GM12801 (cell line): Measurements from ENCODE around the gene GMNN.

ENCODE experiments used
- TF ChIP-seq, protein P1 (sequence below): IDR thresholded peaks from one replicate; pipeline ENCODE4 v1.5.1; 2011; ENCODE audit warnings: control low read depth; ENCODE audit not compliant: insufficient read length; ENCODE audit errors: extremely low read depth

Gene GMNN

DNA sequence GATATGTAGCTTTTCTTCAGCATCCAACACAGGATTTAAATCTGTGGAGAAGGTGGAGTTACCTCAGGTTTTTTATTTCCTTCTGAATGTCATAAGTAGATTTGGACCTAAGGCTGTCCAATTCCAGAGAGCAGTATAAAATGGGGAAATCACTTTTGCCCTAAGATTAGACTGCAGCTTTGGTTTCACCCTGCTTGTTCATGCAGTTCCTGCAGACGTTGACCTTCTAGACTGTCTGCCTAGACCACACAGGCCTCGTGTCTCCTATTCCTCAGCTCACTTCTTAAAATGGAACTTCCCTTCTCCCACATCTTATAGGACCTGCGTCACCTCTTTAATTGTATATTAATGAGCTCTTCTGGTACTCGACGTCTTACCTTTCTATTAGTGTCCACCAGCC, 29.8 kb upstream of the GMNN start:
- TF ChIP-seq, protein P1, sequence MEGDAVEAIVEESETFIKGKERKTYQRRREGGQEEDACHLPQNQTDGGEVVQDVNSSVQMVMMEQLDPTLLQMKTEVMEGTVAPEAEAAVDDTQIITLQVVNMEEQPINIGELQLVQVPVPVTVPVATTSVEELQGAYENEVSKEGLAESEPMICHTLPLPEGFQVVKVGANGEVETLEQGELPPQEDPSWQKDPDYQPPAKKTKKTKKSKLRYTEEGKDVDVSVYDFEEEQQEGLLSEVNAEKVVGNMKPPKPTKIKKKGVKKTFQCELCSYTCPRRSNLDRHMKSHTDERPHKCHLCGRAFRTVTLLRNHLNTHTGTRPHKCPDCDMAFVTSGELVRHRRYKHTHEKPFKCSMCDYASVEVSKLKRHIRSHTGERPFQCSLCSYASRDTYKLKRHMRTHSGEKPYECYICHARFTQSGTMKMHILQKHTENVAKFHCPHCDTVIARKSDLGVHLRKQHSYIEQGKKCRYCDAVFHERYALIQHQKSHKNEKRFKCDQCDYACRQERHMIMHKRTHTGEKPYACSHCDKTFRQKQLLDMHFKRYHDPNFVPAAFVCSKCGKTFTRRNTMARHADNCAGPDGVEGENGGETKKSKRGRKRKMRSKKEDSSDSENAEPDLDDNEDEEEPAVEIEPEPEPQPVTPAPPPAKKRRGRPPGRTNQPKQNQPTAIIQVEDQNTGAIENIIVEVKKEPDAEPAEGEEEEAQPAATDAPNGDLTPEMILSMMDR: no peak

DNA sequence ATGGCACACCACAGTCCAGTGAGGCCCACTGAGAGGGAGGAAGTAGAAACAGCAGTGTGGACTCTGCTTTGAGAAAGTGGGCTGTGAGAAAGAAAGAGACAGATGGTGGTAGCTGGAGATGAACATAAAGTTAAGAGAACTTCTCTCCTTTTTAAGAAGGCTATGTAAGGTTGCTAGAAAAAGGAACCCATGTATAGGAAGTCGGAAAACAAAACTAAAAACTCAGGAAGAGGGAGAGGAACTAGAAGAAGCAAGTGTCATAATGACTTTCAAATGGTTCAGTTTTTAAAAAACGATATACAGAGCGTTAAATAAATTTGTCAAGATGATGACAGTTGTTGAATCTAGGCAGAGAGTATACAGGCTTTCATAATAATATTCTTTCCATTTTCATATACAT, 25.4 kb upstream of the GMNN start:
- TF ChIP-seq, protein P1: no peak

DNA sequence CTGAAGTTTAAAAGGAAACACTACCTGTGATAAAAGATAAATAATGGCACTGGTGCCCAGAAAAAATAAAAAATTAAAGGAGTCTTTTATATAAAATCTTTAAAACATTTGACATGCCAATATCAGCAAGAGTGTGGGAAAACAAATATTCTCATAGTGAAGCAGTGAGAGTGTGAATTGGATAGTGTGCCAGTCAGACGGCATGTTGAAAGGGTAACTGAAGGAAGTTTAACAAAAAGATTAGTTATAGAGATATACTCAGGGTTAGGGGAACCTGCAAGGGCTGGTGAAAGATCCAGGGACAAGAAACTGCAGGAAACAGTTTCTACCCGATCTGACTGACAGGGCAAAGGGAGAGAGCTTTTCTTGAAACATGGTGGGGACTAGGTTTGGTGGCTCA, 22.2 kb upstream of the GMNN start:
- TF ChIP-seq, protein P1: no peak

DNA sequence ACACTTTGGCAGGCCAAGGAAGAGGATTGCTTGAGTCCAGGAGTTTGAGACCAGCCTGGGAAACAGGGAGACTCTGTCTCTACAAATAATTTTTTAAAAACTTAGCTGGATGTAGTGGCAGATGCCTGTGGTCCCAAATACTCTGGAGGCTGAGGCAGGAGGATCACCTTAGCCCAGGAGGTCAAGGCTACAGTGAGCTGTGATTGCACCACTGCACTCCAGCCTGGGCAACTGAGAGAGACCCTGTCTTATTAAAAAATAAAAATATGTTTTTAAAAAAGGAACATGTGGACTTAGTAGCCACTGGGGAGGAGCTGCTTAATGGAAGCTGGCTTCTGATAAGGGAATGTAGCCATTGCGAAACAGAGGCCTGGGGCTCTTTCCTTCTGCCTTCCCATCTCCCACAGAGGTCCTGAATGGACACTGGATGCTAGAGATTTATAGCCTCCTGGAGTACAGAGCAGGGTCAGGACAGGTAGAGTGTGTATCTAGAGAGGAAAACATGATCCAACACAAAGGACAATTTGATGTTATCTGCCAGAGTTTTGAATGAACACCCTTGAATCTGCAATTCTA, 21.7 kb upstream of the GMNN start:
- TF ChIP-seq, protein P1: no peak

DNA sequence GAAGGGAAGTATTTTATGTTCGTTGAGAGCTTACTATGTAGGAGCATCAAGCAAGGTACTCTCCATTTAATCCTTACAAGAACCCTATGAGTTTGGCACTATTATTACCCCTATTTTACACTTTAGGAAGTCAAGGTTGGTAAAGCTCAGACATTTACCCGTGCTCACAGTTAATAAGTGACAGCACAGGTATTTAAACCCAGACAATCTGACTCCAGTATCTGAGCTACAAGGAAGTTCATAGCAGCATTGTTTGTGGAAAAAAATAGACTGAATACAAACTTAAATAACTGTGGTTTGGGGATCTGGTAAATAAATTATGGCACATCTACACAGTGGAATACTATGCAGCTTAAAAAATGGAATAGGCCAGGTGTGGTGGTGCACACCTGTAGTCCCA, 21.2 kb upstream of the GMNN start:
- TF ChIP-seq, protein P1: no peak

DNA sequence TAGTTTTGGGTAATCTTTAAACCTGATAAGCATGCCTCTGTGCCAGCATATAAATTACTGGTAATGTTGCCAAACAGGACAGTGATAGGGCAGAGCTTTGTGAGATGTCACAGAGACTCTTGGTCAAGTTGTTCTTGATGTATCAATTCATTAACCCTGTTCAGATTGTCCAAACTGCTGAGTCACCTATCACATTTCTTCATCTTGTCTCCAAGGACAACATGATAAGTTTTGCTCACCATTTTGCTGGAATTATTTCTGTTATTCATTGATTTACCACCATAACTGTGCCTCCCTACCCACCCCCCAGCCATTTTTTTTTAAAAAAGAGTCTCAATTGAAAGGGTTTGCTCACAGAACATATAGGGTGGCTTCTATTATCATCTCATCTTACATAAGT, 19.5 kb upstream of the GMNN start:
- TF ChIP-seq, protein P1: no peak

DNA sequence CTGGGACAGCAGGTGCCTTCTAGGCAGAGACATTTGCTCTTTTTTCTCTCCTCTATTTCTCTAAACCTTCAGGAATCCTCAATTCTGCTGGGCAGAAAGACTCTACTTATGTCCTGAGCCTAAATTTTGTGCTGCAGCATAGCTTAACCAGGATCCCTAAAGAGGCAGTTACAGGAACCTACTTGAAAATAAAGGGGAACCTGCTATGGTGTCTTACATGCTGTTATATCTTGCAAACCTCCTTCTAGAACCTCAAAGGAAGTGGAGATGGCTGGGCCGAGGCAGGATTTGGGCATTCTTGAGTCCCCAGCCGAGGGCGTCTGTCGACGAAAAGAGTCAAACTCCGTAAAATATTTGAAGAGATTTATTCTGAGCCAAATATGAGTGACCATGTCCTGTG, 17.1 kb upstream of the GMNN start:
- TF ChIP-seq, protein P1: no peak
